Testis (tissue), 2 donors: ENCODE measurements around the gene ATP6V0A4.

Source experiments
- POLR2A ChIP-seq: fragments of 450-650 bp; IDR thresholded peaks from one replicate; pipeline ENCODE4 v1.6.1; 2017; ENCODE audit warnings: antibody characterized with exemption, mild to moderate bottlenecking, moderate library complexity
- TF ChIP-seq, protein P1 (sequence below), 3 experiments: fragments of 450-650 bp in 2 of 3; fragments of 200-600 bp in 1 of 3; sonication (generic) in 1 of 3; IDR thresholded peaks; one replicate each; pipeline ENCODE4 v1.5.1; 2016 to 2019; ENCODE audit warnings: antibody characterized with exemption in 3 of 3, mild to moderate bottlenecking in 2 of 3, moderate library complexity in 1 of 3

DNA sequence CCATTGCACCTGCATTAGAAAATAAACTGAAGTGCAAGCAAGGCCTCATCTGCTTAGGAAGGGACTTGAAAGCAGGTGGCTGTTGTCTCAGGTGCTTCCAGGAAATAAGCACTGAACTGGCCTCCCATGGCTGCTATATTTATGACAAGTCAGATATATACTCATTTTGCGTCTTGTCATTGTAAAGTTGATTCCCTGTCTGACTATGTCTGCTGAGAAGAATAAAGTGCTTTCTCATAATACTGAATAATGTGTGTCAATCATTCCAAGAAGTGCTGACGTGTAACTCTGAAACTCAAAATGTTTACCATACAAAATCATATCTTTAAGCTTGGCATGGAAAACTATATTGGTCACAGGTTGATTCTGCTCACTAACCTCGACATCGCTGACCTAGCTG, 51.9 kb downstream of the ATP6V0A4 start:
- TF ChIP-seq, protein P1, sequence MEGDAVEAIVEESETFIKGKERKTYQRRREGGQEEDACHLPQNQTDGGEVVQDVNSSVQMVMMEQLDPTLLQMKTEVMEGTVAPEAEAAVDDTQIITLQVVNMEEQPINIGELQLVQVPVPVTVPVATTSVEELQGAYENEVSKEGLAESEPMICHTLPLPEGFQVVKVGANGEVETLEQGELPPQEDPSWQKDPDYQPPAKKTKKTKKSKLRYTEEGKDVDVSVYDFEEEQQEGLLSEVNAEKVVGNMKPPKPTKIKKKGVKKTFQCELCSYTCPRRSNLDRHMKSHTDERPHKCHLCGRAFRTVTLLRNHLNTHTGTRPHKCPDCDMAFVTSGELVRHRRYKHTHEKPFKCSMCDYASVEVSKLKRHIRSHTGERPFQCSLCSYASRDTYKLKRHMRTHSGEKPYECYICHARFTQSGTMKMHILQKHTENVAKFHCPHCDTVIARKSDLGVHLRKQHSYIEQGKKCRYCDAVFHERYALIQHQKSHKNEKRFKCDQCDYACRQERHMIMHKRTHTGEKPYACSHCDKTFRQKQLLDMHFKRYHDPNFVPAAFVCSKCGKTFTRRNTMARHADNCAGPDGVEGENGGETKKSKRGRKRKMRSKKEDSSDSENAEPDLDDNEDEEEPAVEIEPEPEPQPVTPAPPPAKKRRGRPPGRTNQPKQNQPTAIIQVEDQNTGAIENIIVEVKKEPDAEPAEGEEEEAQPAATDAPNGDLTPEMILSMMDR (IDR thresholded peaks at IDR 0.05), result no peak
- no peak for TF ChIP-seq POLR2A
